SK-N-MC (cell line): Measurements from ENCODE around the gene TACSTD2.

Experiments
- EZH2 ChIP-seq: fragments of 200-600 bp; sonication (generic); IDR thresholded peaks from one replicate; pipeline ENCODE4 v1.6.1; 2017; ENCODE audit warnings: antibody characterized with exemption
- FOXP2 ChIP-seq: optimal IDR thresholded peaks from 2 replicates; pipeline ENCODE3; 2011; ENCODE audit warnings: mild to moderate bottlenecking, moderate library complexity; ENCODE audit not compliant: insufficient read depth; ENCODE audit errors: extremely low read length, control extremely low read depth
- POLR2AphosphoS5 ChIP-seq: IDR thresholded peaks from 2 replicates; pipeline ENCODE4 v1.6.1; 2012; ENCODE audit warnings: mild to moderate bottlenecking, low read depth, low read length, borderline replicate concordance

GRCh38 chr1:58585581-58586151, 8.6 kb upstream of the TACSTD2 start:
- no peak for TF ChIP-seq EZH2
- TF ChIP-seq POLR2AphosphoS5 = no peak
- no peak for TF ChIP-seq FOXP2
